Esophagus squamous epithelium (tissue), 4 donors: ENCODE data around the gene BBS4.

Source experiments
- CTCF ChIP-seq, 6 experiments: fragments of 450-650 bp in 4 of 6; fragments of 200-600 bp in 2 of 6; sonication (generic) in 2 of 6; IDR thresholded peaks; one replicate each; pipeline ENCODE4 v1.5.1; 2016 to 2019; ENCODE audit warnings: antibody characterized with exemption in 6 of 6, mild to moderate bottlenecking in 4 of 6, moderate library complexity in 4 of 6
- POLR2A ChIP-seq, 4 donors: fragments of 450-650 bp; IDR thresholded peaks; one replicate each; pipeline ENCODE4 v1.6.1; 2017; ENCODE audit warnings: antibody characterized with exemption in 4 of 4, mild to moderate bottlenecking in 4 of 4, moderate library complexity in 3 of 4

- TF ChIP-seq CTCF (IDR thresholded peaks at IDR 0.05) (no peak), POLR2A (IDR thresholded peaks at IDR 0.05) (no peak)
Measured at GRCh38 chr15:72671525-72671924, 14.5 kb upstream of the BBS4 start.
